Suprapubic skin (tissue), 4 donors: ENCODE data around the gene MEX3A. TPM values are rescaled to one million over a fixed set of nuclear protein-coding genes. Genes with fewer than 3 reads are reported as not detected.
"Not testable (repeated sequence)": the region's sequence is repeated elsewhere in the genome, so short reads cannot be mapped to it uniquely, and the experiment has no call there.

ENCODE experiments used
- DNase-seq, 2 donors: peaks; one replicate each; pipeline ENCODE4 v3.0.0-alpha.2; 2019; ENCODE audit warnings: low spot score in 2 of 2
- H3K27ac ChIP-seq: fragments of 200-600 bp; sonication (generic); one replicate; pipeline ENCODE4 v1.5.1; 2019
- H3K27me3 ChIP-seq: fragments of 200-600 bp; sonication (generic); one replicate; pipeline ENCODE4 v1.5.1; 2019
- H3K36me3 ChIP-seq: fragments of 200-600 bp; sonication (generic); one replicate; pipeline ENCODE4 v1.5.1; 2019
- H3K4me1 ChIP-seq: fragments of 200-600 bp; sonication (generic); one replicate; pipeline ENCODE4 v1.5.1; 2019
- H3K4me3 ChIP-seq: fragments of 200-600 bp; sonication (generic); one replicate; pipeline ENCODE4 v1.5.1; 2019; ENCODE audit warnings: mild to moderate bottlenecking
- H3K9me3 ChIP-seq: fragments of 200-600 bp; sonication (generic); one replicate; pipeline ENCODE4 v1.5.1; 2019
- EP300 ChIP-seq: sonication (generic); formaldehyde crosslinking; IDR thresholded peaks from one replicate; pipeline ENCODE4 v1.6.1; 2017; ENCODE audit warnings: antibody characterized with exemption
- POLR2A ChIP-seq, 2 donors: fragments of 450-650 bp; IDR thresholded peaks; one replicate each; pipeline ENCODE4 v1.6.1; 2017; ENCODE audit warnings: antibody characterized with exemption in 2 of 2, mild to moderate bottlenecking in 2 of 2, moderate library complexity in 2 of 2
- POLR2AphosphoS5 ChIP-seq, 3 donors: sonication (generic); formaldehyde crosslinking; IDR thresholded peaks; one replicate each; pipeline ENCODE4 v1.6.1; 2017; ENCODE audit warnings: antibody characterized with exemption in 3 of 3
- WGBS: methylation state at CpG from one replicate; pipeline ENCODE4 v1.1.5; 2018; 5-methylcytosine and 5-hydroxymethylcytosine counted together
- total RNA-seq, 4 donors: library from RNA; depleted of rRNA; stranded (reverse); fragments of >200 nt; gene quantifications; one replicate each; pipeline ENCODE4 v1.1.0, GENCODE V29; 2016
- TF ChIP-seq, protein P1 (sequence below), 2 donors: fragments of 200-600 bp in 1 of 2; fragments of 450-650 bp in 1 of 2; sonication (generic) in 1 of 2; IDR thresholded peaks; one replicate each; pipeline ENCODE4 v1.5.1; 2016 to 2019; ENCODE audit warnings: antibody characterized with exemption in 2 of 2, mild to moderate bottlenecking in 1 of 2, moderate library complexity in 1 of 2

MEX3A gene
- total RNA-seq, 4 donors from 2014 or later = 0.42 to 2.7 (median 1.0) TPM

GRCh38 chr1:156128308-156128653, 46.0 kb upstream of the MEX3A start:
- TF ChIP-seq, protein P1, sequence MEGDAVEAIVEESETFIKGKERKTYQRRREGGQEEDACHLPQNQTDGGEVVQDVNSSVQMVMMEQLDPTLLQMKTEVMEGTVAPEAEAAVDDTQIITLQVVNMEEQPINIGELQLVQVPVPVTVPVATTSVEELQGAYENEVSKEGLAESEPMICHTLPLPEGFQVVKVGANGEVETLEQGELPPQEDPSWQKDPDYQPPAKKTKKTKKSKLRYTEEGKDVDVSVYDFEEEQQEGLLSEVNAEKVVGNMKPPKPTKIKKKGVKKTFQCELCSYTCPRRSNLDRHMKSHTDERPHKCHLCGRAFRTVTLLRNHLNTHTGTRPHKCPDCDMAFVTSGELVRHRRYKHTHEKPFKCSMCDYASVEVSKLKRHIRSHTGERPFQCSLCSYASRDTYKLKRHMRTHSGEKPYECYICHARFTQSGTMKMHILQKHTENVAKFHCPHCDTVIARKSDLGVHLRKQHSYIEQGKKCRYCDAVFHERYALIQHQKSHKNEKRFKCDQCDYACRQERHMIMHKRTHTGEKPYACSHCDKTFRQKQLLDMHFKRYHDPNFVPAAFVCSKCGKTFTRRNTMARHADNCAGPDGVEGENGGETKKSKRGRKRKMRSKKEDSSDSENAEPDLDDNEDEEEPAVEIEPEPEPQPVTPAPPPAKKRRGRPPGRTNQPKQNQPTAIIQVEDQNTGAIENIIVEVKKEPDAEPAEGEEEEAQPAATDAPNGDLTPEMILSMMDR (IDR thresholded peaks at IDR 0.05) = no peak
- TF ChIP-seq EP300 (no peak), POLR2A (IDR thresholded peaks at IDR 0.05) (no peak), POLR2AphosphoS5 (IDR thresholded peaks at IDR 0.05) (no peak)
- Histone ChIP-seq H3K36me3 (peaks cover 30% of the 10 kb centered on the region), H3K27me3 (no peaks in the 10 kb centered on the region), H3K4me1 (peaks cover 79% of the 10 kb centered on the region), H3K4me3 (peak overlapping the region; percentile 30), H3K9me3 (no peaks in the 10 kb centered on the region), H3K27ac (peak overlapping the region; percentile 100)
- DNase-seq = no peak
- WGBS = 6% methylated on average over 2 of the region's 2 CpGs

DNA sequence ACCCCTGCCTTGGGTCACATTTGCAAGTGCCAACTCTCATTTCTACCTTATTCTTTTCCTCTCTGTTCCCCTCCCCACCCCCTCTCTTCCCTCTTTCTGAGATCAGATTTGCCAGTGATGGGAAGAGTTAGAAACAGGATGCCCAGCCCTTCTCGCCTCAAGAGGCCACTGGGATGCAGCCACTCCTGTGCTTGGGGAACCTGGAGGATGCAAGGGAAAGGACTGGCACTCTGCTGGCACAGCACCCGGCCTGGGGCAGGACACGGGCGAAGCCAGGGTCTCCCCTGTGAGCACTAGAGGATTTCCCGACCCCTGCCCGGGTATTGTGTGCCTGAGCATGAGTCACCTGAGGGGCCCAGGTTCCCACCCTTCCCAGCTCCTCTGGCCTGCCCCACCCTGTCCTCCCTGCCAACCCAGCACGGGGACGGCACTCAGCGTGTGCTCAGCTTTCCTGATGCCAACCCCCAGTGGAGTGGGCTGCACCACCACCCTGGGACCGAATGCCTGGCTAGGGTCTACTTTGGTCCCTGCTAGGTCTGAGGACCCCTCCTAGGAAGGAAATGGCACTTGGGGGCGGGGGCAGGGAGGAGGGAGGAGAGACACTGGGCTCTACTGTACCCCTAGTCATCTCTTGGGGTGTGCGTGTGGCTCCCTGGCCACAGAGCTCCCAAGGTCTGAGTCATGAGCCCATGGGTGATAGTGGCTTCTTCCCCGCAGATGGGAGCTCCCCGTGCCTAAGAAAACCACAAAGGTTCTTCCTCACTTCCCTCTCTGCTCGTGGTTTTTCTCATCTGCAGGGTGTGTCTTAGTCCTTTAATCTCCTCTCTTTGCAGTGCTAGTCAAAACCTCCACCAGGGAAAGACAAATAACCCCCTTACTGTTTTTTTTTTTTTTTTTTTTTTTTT, 44.6 kb upstream of the MEX3A start:
- H3K9me3 ChIP-seq = no peaks in the 10 kb centered on the region
- peaks cover 93% of the 10 kb centered on the region for H3K4me1 ChIP-seq
- peak overlapping the region; percentile 100 for H3K4me3 ChIP-seq
- WGBS = 2% methylated on average over 7 of the region's 15 CpGs
- H3K36me3 ChIP-seq = peaks cover 16% of the 10 kb centered on the region
- H3K27ac ChIP-seq = peak overlapping the region; percentile 100
- TF ChIP-seq POLR2A (IDR thresholded peaks at IDR 0.05) (no peak), EP300 (no peak), POLR2AphosphoS5 (IDR thresholded peaks at IDR 0.05) (peak in 1 of 3 donors; percentile 21)
- TF ChIP-seq, protein P1 (IDR thresholded peaks at IDR 0.05) = no peak
- no peaks in the 10 kb centered on the region for H3K27me3 ChIP-seq
- peak in 1 of 2 donors; percentile 90 for DNase-seq

DNA sequence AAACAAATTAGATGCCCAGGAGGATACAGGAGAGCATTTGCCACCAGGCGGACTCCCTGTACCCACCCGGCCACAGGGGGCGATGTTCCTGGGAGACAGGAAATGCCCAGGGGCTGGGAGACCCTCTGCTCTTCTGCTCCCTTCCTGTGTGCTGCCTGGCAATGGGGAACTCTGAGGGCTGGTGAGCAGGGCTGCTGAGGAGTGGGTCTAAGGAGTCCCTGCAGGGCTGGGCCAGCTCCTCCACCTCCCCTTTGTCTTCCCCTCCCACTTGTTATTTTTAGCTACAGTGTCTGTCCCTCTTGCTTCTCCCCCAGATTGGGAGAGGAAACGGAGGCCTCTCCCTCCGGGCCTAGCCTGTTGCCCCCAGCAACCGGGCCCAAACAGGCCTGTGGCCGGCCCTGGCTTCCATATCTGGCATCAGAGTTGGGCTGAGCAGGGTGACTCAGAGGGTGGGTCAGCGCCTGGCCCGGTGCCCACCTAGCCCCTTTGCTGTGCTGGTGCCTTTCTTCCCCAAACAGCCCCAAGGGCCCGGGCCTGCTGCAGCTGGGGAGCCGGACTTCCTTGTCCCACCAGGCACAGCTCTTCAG, 43.9 kb upstream of the MEX3A start:
- H3K27me3 ChIP-seq = no peaks in the 10 kb centered on the region
- peaks cover 8% of the 10 kb centered on the region for H3K36me3 ChIP-seq
- no peaks in the 10 kb centered on the region for H3K9me3 ChIP-seq
- peak overlapping the region; percentile 100 for H3K27ac ChIP-seq
- peaks cover 97% of the 10 kb centered on the region for H3K4me1 ChIP-seq
- H3K4me3 ChIP-seq = peak overlapping the region; percentile 100
- TF ChIP-seq, protein P1 (IDR thresholded peaks at IDR 0.05) = peak in 1 of 2 donors; percentile 22
- TF ChIP-seq POLR2A (IDR thresholded peaks at IDR 0.05) (no peak), POLR2AphosphoS5 (IDR thresholded peaks at IDR 0.05) (peak in 2 of 3 donors; percentile 25 to 87), EP300 (no peak)
- 9% methylated on average over 11 of the region's 11 CpGs for WGBS
- peak; percentile 95 to 98 for DNase-seq

- Histone ChIP-seq H3K4me3 (peak overlapping the region; percentile 100), H3K4me1 (peaks cover 98% of the 10 kb centered on the region), H3K27ac (peak overlapping the region; percentile 100)
- not testable (repeated sequence) for H3K9me3 ChIP-seq, H3K27me3 ChIP-seq, DNase-seq, H3K36me3 ChIP-seq
- 34% methylated on average over 10 of the region's 10 CpGs for WGBS
Measured at GRCh38 chr1:156125544-156125943, 43.3 kb upstream of the MEX3A start.

GRCh38 chr1:156124557-156125483, 42.6 kb upstream of the MEX3A start:
- Histone ChIP-seq H3K9me3 (no peaks in the 10 kb centered on the region), H3K27ac (peak overlapping the region; percentile 100), H3K27me3 (no peaks in the 10 kb centered on the region), H3K4me3 (peak overlapping the region; percentile 100), H3K4me1 (peaks cover 98% of the 10 kb centered on the region), H3K36me3 (no peaks in the 10 kb centered on the region)
- no peak for TF ChIP-seq EP300
- TF ChIP-seq POLR2AphosphoS5 (IDR thresholded peaks at IDR 0.05) = peak in 1 of 3 donors; percentile 50
- peak in 1 of 2 donors; percentile 46 for TF ChIP-seq POLR2A (IDR thresholded peaks at IDR 0.05)
- TF ChIP-seq, protein P1 (IDR thresholded peaks at IDR 0.05) = no peak
- peak in 1 of 2 donors; percentile 88 for DNase-seq
- 13% methylated on average over 14 of the region's 17 CpGs for WGBS
